HG03378 (cell line): ENCODE results near the gene DUOX1.

ENCODE experiments used
- ATAC-seq: cut with Tn5 transposase; IDR thresholded peaks from one replicate; pipeline ENCODE4 v1.9.1; 2021; ENCODE audit warnings: mild to moderate bottlenecking, moderate library complexity; ENCODE audit not compliant: unreplicated experiment

Gene DUOX1

GRCh38 chr15:45139770-45140169 lies 10.0 kb downstream of the DUOX1 start:
- no peak for ATAC-seq

GRCh38 chr15:45140557-45141250 lies 10.9 kb downstream of the DUOX1 start:
- ATAC-seq = no peak

- no peak for ATAC-seq
Measured at GRCh38 chr15:45141386-45141785, 11.6 kb downstream of the DUOX1 start.

GRCh38 chr15:45143056-45143455 lies 13.3 kb downstream of the DUOX1 start:
- no peak for ATAC-seq

GRCh38 chr15:45143946-45144345 lies 14.2 kb downstream of the DUOX1 start:
- ATAC-seq = no peak

- no peak for ATAC-seq
Measured at GRCh38 chr15:45144775-45145174, 15.0 kb downstream of the DUOX1 start.

- ATAC-seq = no peak
Measured at GRCh38 chr15:45146405-45146804, 16.6 kb downstream of the DUOX1 start.

- no peak for ATAC-seq
Measured at GRCh38 chr15:45147606-45148005, 17.8 kb downstream of the DUOX1 start.

GRCh38 chr15:45148076-45149059 lies 18.6 kb downstream of the DUOX1 start:
- no peak for ATAC-seq

GRCh38 chr15:45149060-45149459 lies 19.3 kb downstream of the DUOX1 start:
- ATAC-seq = no peak

GRCh38 chr15:45150481-45150880 lies 20.7 kb downstream of the DUOX1 start:
- no peak for ATAC-seq

GRCh38 chr15:45150997-45151396 lies 21.2 kb downstream of the DUOX1 start:
- no peak for ATAC-seq

GRCh38 chr15:45151998-45152828 lies 22.4 kb downstream of the DUOX1 start:
- no peak for ATAC-seq

- no peak for ATAC-seq
Measured at GRCh38 chr15:45155739-45156138, 25.9 kb downstream of the DUOX1 start.

GRCh38 chr15:45156744-45157455 lies 27.1 kb downstream of the DUOX1 start:
- ATAC-seq = no peak

- ATAC-seq = no peak
Measured at GRCh38 chr15:45157974-45158373, 28.2 kb downstream of the DUOX1 start.

- ATAC-seq = no peak
Measured at GRCh38 chr15:45161666-45162065, 31.9 kb downstream of the DUOX1 start.

GRCh38 chr15:45162771-45163507 lies 33.1 kb downstream of the DUOX1 start:
- peak; percentile 40 for ATAC-seq

GRCh38 chr15:45163508-45163856 lies 33.7 kb downstream of the DUOX1 start:
- ATAC-seq = no peak

- ATAC-seq = no peak
Measured at GRCh38 chr15:45164914-45165313, 35.1 kb downstream of the DUOX1 start.
